Panc1 (cell line): Measurements from ENCODE around the gene MSMP. TPM values are rescaled to one million over a fixed set of nuclear protein-coding genes. Genes with fewer than 3 reads are reported as not detected.

Experiments
- ATAC-seq: fragments of 200-7000 bp; cut with Tn5 transposase; 2 replicates; pipeline ENCODE4 v1.9.1; 2020; ENCODE audit warnings: mild to moderate bottlenecking, moderate library complexity
- BruUV-seq: library from RNA; stranded (reverse); fragments of 400-500 nt; replicated peaks from 2 replicates; lab custom pipeline; 2021; lab: Mats Ljungman, UMichigan
- CTCF ChIA-PET: fragments of 300-600 bp; sonication (Branson Sonifier 250); formaldehyde crosslinking; loops from one replicate; lab custom pipeline; 2022; ENCODE audit warnings: antibody characterized with exemption; lab: Charles Lee
- POLR2A ChIA-PET: fragments of 300-600 bp; sonication (Branson Sonifier 250); formaldehyde crosslinking; loops from one replicate; lab custom pipeline; 2022; ENCODE audit warnings: antibody characterized with exemption; lab: Charles Lee
- DNase-seq: peaks from one replicate; pipeline ENCODE4 v3.0.0-alpha.2; 2010; ENCODE audit warnings: low read depth, low spot score
- H3K27ac ChIP-seq: 2 replicates; pipeline ENCODE4 v1.5.1; 2011; ENCODE audit warnings: mild to moderate bottlenecking, low read length, inconsistent platforms
- H3K27me3 ChIP-seq: fragments of 200-500 bp; sonication (Bioruptor generic); 2 replicates; pipeline ENCODE4 v1.6.0; 2014; ENCODE audit warnings: low read length, inconsistent platforms; ENCODE audit not compliant: control insufficient read depth, insufficient read depth
- H3K36me3 ChIP-seq: fragments of 200-500 bp; sonication (Bioruptor generic); 2 replicates; pipeline ENCODE4 v1.5.1; 2014; ENCODE audit warnings: inconsistent platforms, mild to moderate bottlenecking, low read length, moderate library complexity; ENCODE audit not compliant: control insufficient read depth, insufficient read depth
- H3K4me1 ChIP-seq: 2 replicates; pipeline ENCODE4 v1.5.1; 2011; ENCODE audit warnings: inconsistent platforms, mild to moderate bottlenecking, low read length, moderate library complexity; ENCODE audit not compliant: control insufficient read depth, insufficient read depth
- H3K4me3 ChIP-seq, 2 experiments: 2 replicates each; pipeline ENCODE4 v1.5.1; 2011 to 2012; ENCODE audit warnings: low read depth in 2 of 2, low read length in 2 of 2, mild to moderate bottlenecking in 2 of 2, inconsistent platforms in 1 of 2, moderate library complexity in 1 of 2
- H3K9me3 ChIP-seq: fragments of 200-500 bp; sonication (Bioruptor generic); 2 replicates; pipeline ENCODE4 v1.5.1; 2014; ENCODE audit warnings: low read depth, mild to moderate bottlenecking, inconsistent platforms, low read length, moderate library complexity; ENCODE audit not compliant: control insufficient read depth, insufficient read depth
- CTCF ChIP-seq: fragments of 450-650 bp; IDR thresholded peaks from 2 replicates; pipeline ENCODE4 v1.5.1; 2017; ENCODE audit warnings: mild to moderate bottlenecking
- POLR2AphosphoS5 ChIP-seq: IDR thresholded peaks from 2 replicates; pipeline ENCODE4 v1.6.1; 2012; ENCODE audit warnings: mild to moderate bottlenecking, low read depth, low read length, moderate library complexity
- REST ChIP-seq, 2 experiments: IDR thresholded peaks; 2 replicates each; pipeline ENCODE4 v1.6.1; 2011 to 2012; ENCODE audit warnings: low read depth in 2 of 2, control low read depth in 1 of 2, low read length in 1 of 2, mild to moderate bottlenecking in 1 of 2, moderate library complexity in 1 of 2; ENCODE audit not compliant: insufficient read depth in 1 of 2
- SIN3A ChIP-seq: IDR thresholded peaks from 2 replicates; pipeline ENCODE4 v1.6.1; 2012; ENCODE audit warnings: low read depth, mild to moderate bottlenecking, low read length, moderate library complexity, borderline replicate concordance; ENCODE audit not compliant: insufficient read depth
- TCF7L2 ChIP-seq: IDR thresholded peaks from 2 replicates; pipeline ENCODE4 v1.6.1; 2011; ENCODE audit warnings: mild to moderate bottlenecking, low read depth, low read length, inconsistent platforms
- in situ Hi-C: cut with HindIII; loops from 2 replicates; pipeline ENCODE4 v1.10.0; 2016; ENCODE audit warnings: low sequenced_read_pairs, low pct_unique_long_range_greater_than_20kb
- intact Hi-C: fragments of 100-400 bp; cut with micrococcal nuclease; formaldehyde crosslinking; loops from one replicate; pipeline ENCODE4 v1.10.0; 2022; ENCODE audit not compliant: unreplicated experiment
- total RNA-seq: library from RNA; stranded (reverse); gene quantifications from one replicate; pipeline ENCODE4 v1.2.1, GENCODE V29; 2021; ENCODE audit not compliant: unreplicated experiment

Gene MSMP
- total RNA-seq, 1 experiment from 2014 or later, result 1.4 TPM

DNA sequence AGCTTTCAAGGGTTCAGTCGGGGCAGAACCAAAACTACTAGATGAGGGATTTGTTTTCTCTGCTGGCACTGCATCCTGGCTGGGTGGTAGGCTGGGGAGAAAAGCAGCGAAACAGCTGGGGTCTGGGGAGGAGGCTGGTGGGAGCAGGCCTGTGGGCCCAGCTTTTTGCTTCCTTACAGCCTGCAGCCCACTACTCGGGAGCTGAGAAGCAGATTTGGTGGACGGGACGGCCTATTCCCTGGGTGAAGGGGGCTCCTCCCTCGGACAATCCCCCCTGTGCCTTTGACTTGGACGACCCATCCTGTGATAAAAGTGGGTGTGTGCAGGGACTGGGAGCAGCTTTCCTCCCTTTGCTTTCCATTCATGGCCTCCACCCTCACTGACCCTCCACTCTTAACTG, 46.5 kb upstream of the MSMP start:
- BruUV-seq, result no TSS peak
- TF ChIP-seq POLR2AphosphoS5, result no peak
- no peak for TF ChIP-seq CTCF
- no peak for TF ChIP-seq TCF7L2
- TF ChIP-seq REST (IDR thresholded peaks at IDR 0.05; ENCODE audit: insufficient read depth in 1 of 2, low read depth in 2 of 2, low read length in 1 of 2), result no peak
- no peak for TF ChIP-seq SIN3A
- Histone ChIP-seq H3K4me3 (no peak overlapping the region), H3K27me3 (no peaks in the 10 kb centered on the region), H3K9me3 (no peaks in the 10 kb centered on the region), H3K4me1 (no peaks in the 10 kb centered on the region), H3K27ac (no peak overlapping the region), H3K36me3 (peaks cover 3% of the 10 kb centered on the region)
- DNase-seq, result no peak
- in situ Hi-C loops (no loop called here), intact Hi-C loops (no loop called here)
- no peak for ATAC-seq
- ChIA-PET CTCF (interaction anchor here (0.6 to 0.7 kb wide), 2 partner anchors 53 to 57 kb away, joined by 3 read pairs; no protein-coding TSS in a partner anchor), POLR2A (no interaction called here)

GRCh38 chr9:35798658-35799374, 44.7 kb upstream of the MSMP start:
- H3K9me3 ChIP-seq, result no peaks in the 10 kb centered on the region
- DNase-seq, result peak; percentile 61
- peaks cover 3% of the 10 kb centered on the region for H3K36me3 ChIP-seq
- H3K4me1 ChIP-seq, result 0 out of 2 replicates have a peak, but pooled peaks cover 3% of the 10 kb centered on the region
- no peak for ATAC-seq
- ChIA-PET POLR2A (no interaction called here), CTCF (interaction anchor here (0.7 kb wide), 1 partner anchor 44 kb away, joined by 3 read pairs; no protein-coding TSS in a partner anchor)
- intact Hi-C loops (no loop called here), in situ Hi-C loops (no loop called here)
- no peaks in the 10 kb centered on the region for H3K27me3 ChIP-seq
- no peak overlapping the region for H3K27ac ChIP-seq
- no TSS peak for BruUV-seq
- H3K4me3 ChIP-seq, result no peak overlapping the region
- TF ChIP-seq REST (IDR thresholded peaks at IDR 0.05; ENCODE audit: insufficient read depth in 1 of 2, low read depth in 2 of 2, low read length in 1 of 2), result no peak
- TF ChIP-seq POLR2AphosphoS5, result no peak
- TF ChIP-seq CTCF, result no peak
- TF ChIP-seq SIN3A, result no peak
- no peak for TF ChIP-seq TCF7L2
